ENCODE measurements around the gene NFU1. TPM values are rescaled to one million over a fixed set of nuclear protein-coding genes. Genes with fewer than 3 reads are reported as not detected.

The NFU1 gene
- total and polyA plus RNA-seq, 2 of the 4 experiments (the other 2 are of a cell fraction), result 24.0 to 32.4 TPM

DNA sequence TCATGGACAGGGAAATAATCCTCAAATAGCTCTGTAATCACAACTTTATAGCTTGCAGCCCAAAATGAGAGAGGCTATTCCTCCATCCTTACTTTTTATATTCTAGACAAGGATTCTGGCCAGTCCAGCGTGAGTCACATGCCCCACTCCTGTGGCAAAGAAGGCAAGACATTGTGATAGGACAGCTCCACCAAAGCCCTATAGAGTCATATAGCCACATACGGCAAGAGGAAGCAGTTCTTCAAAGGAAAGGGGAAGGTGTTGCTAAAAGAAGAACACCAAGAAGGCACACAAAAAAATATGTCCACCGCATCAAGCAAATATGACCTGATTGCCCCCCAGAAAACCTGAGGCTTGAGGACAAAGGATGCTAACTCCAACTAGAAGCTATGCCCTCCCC lies 46.8 kb downstream of the NFU1 start:
- no peak overlapping the region for H3K23ac ChIP-seq (ENCODE audit: low read depth, low read length)
- peaks cover 2% of the 10 kb centered on the region; the same call in 1 of the 2 replicates for H4K20me1 ChIP-seq (ENCODE audit: insufficient read depth, low read length)
- no peak overlapping the region for H3K4me3 ChIP-seq (ENCODE audit: insufficient read depth, low read depth, low read length)
- H3K36me3 ChIP-seq (ENCODE audit: control insufficient read depth, insufficient read depth, low read length), result peaks cover 7% of the 10 kb centered on the region; the same call in 1 of the 2 replicates
- H3K79me1 ChIP-seq (ENCODE audit: low read depth in 1 of 2, low read length in 2 of 2), result peaks cover 8 to 10% of the 10 kb centered on the region in 2 experiments; a peak in 3 of 4 replicates
- no peak overlapping the region for H4K8ac ChIP-seq (ENCODE audit: low read depth in 2 of 2, low read length in 2 of 2)
- H2AK5ac ChIP-seq (ENCODE audit: low read depth, low read length), result no peak overlapping the region
- no peak overlapping the region for H3K9ac ChIP-seq (ENCODE audit: low read depth, low read length)
- ChIA-PET CTCF (interaction anchor here (0.7 to 1.3 kb wide), 2 partner anchors 10 to 15 kb away, joined by 3 read pairs; no protein-coding TSS in a partner anchor), POLR2A (ENCODE audit: unreplicated experiment) (no interaction called here)
- BruUV-seq (replicated peaks), result no TSS peak
- no peak overlapping the region for H2BK20ac ChIP-seq (ENCODE audit: low read depth, low read length)
- H2AK9ac ChIP-seq (replicated peaks; ENCODE audit: low read depth, low read length, poor library complexity), result no peak overlapping the region
- H3K14ac ChIP-seq (replicated peaks; ENCODE audit: low read depth, low read length), result no peak overlapping the region
- in situ Hi-C loops (cut with MboI; ENCODE audit: low sequenced_read_pairs) (no loop called here), dilution Hi-C loops (cut with HindIII; ENCODE audit: low sequenced_read_pairs, unreplicated experiment) (no loop called here), intact Hi-C loops (cut with micrococcal nuclease) (no loop called here)
- no peak for TF ChIP-seq CHD1 (IDR thresholded peaks at IDR 0.05; ENCODE audit: low read depth, low read length)
- TF ChIP-seq CEBPB (IDR thresholded peaks at IDR 0.05; ENCODE audit: low read depth, low read length), result no peak
- no peak for TF ChIP-seq RCOR1 (IDR thresholded peaks at IDR 0.05; ENCODE audit: insufficient replicate concordance, low read length)
- TF ChIP-seq MAZ (IDR thresholded peaks at IDR 0.05; ENCODE audit: borderline replicate concordance, low read depth, low read length), result no peak
- TF ChIP-seq BHLHE40 (IDR thresholded peaks at IDR 0.05; ENCODE audit: low read depth, low read length), result no peak
- H2BK15ac ChIP-seq (ENCODE audit: low read depth, low read length), result no peak overlapping the region
- no peak overlapping the region for H3K4me2 ChIP-seq (ENCODE audit: low read depth, low read length)
- H3K9me3 ChIP-seq (ENCODE audit: control insufficient read depth, insufficient read depth, low read length), result no peaks in the 10 kb centered on the region
- no peak overlapping the region for H3K4ac ChIP-seq (ENCODE audit: low read depth, low read length)
- H3K27ac ChIP-seq (ENCODE audit: insufficient read depth, low read length), result no peak overlapping the region
- no peak overlapping the region for H2BK5ac ChIP-seq (ENCODE audit: low read depth, low read length, poor library complexity, severe bottlenecking)
- H3K9me1 ChIP-seq (ENCODE audit: insufficient read depth, low read length), result peaks cover 2% of the 10 kb centered on the region; the same call in 1 of the 2 replicates
- H3K4me1 ChIP-seq (ENCODE audit: control insufficient read depth, insufficient read depth, low read length), result peaks cover 2% of the 10 kb centered on the region; the same call in 1 of the 2 replicates
- H3K18ac ChIP-seq (ENCODE audit: low read depth, low read length), result no peak overlapping the region
- no peak overlapping the region for H4K5ac ChIP-seq (ENCODE audit: low read depth, low read length)
- no peaks in the 10 kb centered on the region for H3K27me3 ChIP-seq (ENCODE audit: control insufficient read depth, insufficient read depth, low read length)
- H2AFZ ChIP-seq (replicated peaks; ENCODE audit: low read length, poor library complexity), result no peak overlapping the region
- H2BK120ac ChIP-seq (ENCODE audit: low read depth, low read length), result no peak overlapping the region
- no peak overlapping the region for H3K56ac ChIP-seq (ENCODE audit: extremely low read depth, insufficient read depth, low read length)
- no CpG with 5 or more reads among the region's 3 CpGs for WGBS, 2 experiments (ENCODE audit: extremely low coverage in 2 of 2, insufficient read length in 1 of 2)
- ATAC-seq (ENCODE audit: low read depth) (no peak), DNase-seq (no peak)
- no peak overlapping the region for H4K91ac ChIP-seq (ENCODE audit: insufficient read depth, low read depth, low read length)
